PC-3 (cell line): ENCODE data around the gene FUT3. TPM values are rescaled to one million over a fixed set of nuclear protein-coding genes. Genes with fewer than 3 reads are reported as not detected.
A peak's percentile ranks its signal among the peaks of the same experiment; 100 is the strongest.

Experiments used
- ATAC-seq: fragments of 200-7000 bp; cut with Tn5 transposase; 2 replicates; pipeline ENCODE4 v1.9.1; 2020; ENCODE audit warnings: mild to moderate bottlenecking, moderate library complexity
- BruUV-seq: library from RNA; stranded (reverse); fragments of 400-500 nt; replicated peaks from 2 replicates; lab custom pipeline; 2021; lab: Mats Ljungman, UMichigan
- CTCF ChIA-PET: fragments of 300-600 bp; sonication (Branson Sonifier 250); formaldehyde crosslinking; loops from one replicate; lab custom pipeline; 2022; ENCODE audit warnings: antibody characterized with exemption; lab: Charles Lee
- POLR2A ChIA-PET: fragments of 300-600 bp; sonication (Branson Sonifier 250); formaldehyde crosslinking; loops from one replicate; lab custom pipeline; 2022; ENCODE audit warnings: antibody characterized with exemption; ENCODE audit not compliant: unreplicated experiment; lab: Charles Lee
- DNase-seq: peaks from one replicate; pipeline ENCODE4 v3.0.0-alpha.2; 2015
- H2AFZ ChIP-seq: fragments of 300-600 bp; sonication (generic); 2 replicates; pipeline ENCODE4 v1.6.0; 2016; ENCODE audit warnings: antibody characterized with exemption, low read length
- H3F3A ChIP-seq: fragments of 300-600 bp; sonication (generic); one replicate; pipeline ENCODE4 v1.6.0; 2017; ENCODE audit warnings: antibody characterized with exemption, low read length, control low read depth, mild to moderate bottlenecking; ENCODE audit not compliant: unreplicated experiment
- H3K27ac ChIP-seq: fragments of 300-600 bp; sonication (generic); 2 replicates; pipeline ENCODE4 v1.5.1; 2016; ENCODE audit warnings: mild to moderate bottlenecking, low read length
- H3K27me3 ChIP-seq: fragments of 300-600 bp; sonication (generic); 2 replicates; pipeline ENCODE4 v1.6.1; 2016; ENCODE audit warnings: low read length, mixed read lengths
- H3K36me3 ChIP-seq: fragments of 300-600 bp; sonication (generic); 2 replicates; pipeline ENCODE4 v1.6.1; 2016; ENCODE audit warnings: low read depth, mixed run types, low read length, mixed read lengths
- H3K4me1 ChIP-seq: fragments of 300-600 bp; sonication (generic); 2 replicates; pipeline ENCODE4 v1.5.1; 2016; ENCODE audit warnings: low read length; ENCODE audit not compliant: insufficient read depth
- H3K4me2 ChIP-seq: fragments of 300-600 bp; sonication (generic); 2 replicates; pipeline ENCODE4 v1.6.0; 2016; ENCODE audit warnings: low read length
- H3K4me3 ChIP-seq: fragments of 300-600 bp; sonication (generic); 2 replicates; pipeline ENCODE4 v1.5.1; 2016; ENCODE audit warnings: mild to moderate bottlenecking, low read length, mixed read lengths
- H3K79me2 ChIP-seq: fragments of 300-600 bp; sonication (generic); 2 replicates; pipeline ENCODE4 v1.6.1; 2017; ENCODE audit warnings: low read length, mixed read lengths
- H3K9ac ChIP-seq: fragments of 300-600 bp; sonication (generic); 2 replicates; pipeline ENCODE4 v1.6.0; 2016; ENCODE audit warnings: mild to moderate bottlenecking, low read length
- H3K9me2 ChIP-seq: fragments of 300-600 bp; sonication (generic); replicated peaks from 2 replicates; pipeline ENCODE4 v1.6.1; 2016; ENCODE audit warnings: mixed run types, low read length, mixed read lengths
- H3K9me3 ChIP-seq: fragments of 300-600 bp; sonication (generic); 2 replicates; pipeline ENCODE4 v1.6.1; 2016; ENCODE audit warnings: low read length, mixed read lengths
- H4K20me1 ChIP-seq: fragments of 300-600 bp; sonication (generic); 2 replicates; pipeline ENCODE4 v1.6.1; 2016; ENCODE audit warnings: low read length, mixed read lengths
- EZH2 ChIP-seq: fragments of 300-600 bp; sonication (generic); IDR thresholded peaks from one replicate; pipeline ENCODE4 v1.6.1; 2017; ENCODE audit warnings: antibody characterized with exemption, mild to moderate bottlenecking, low read length; ENCODE audit not compliant: unreplicated experiment
- EZH2phosphoT487 ChIP-seq: fragments of 300-600 bp; sonication (generic); IDR thresholded peaks from 2 replicates; pipeline ENCODE4 v1.6.1; 2018; ENCODE audit warnings: mild to moderate bottlenecking, antibody characterized with exemption, low read length, borderline replicate concordance
- intact Hi-C: fragments of 100-400 bp; cut with micrococcal nuclease; formaldehyde crosslinking; loops from 2 replicates; pipeline ENCODE4 v1.9.0; 2023
- total RNA-seq: library from RNA; depleted of rRNA; stranded (reverse); fragments of >200 nt; gene quantifications from 2 replicates; pipeline ENCODE4 v1.2.3, GENCODE V29; 2014
- TF ChIP-seq, protein P1 (sequence below): fragments of 300-600 bp; sonication (generic); conservative IDR thresholded peaks from 2 replicates; pipeline ENCODE4 v1.5.1; 2017; ENCODE audit warnings: antibody characterized with exemption, low read depth, mild to moderate bottlenecking, low read length

FUT3 gene
- total RNA-seq, 1 experiment from 2014 or later = 7.7 TPM

DNA sequence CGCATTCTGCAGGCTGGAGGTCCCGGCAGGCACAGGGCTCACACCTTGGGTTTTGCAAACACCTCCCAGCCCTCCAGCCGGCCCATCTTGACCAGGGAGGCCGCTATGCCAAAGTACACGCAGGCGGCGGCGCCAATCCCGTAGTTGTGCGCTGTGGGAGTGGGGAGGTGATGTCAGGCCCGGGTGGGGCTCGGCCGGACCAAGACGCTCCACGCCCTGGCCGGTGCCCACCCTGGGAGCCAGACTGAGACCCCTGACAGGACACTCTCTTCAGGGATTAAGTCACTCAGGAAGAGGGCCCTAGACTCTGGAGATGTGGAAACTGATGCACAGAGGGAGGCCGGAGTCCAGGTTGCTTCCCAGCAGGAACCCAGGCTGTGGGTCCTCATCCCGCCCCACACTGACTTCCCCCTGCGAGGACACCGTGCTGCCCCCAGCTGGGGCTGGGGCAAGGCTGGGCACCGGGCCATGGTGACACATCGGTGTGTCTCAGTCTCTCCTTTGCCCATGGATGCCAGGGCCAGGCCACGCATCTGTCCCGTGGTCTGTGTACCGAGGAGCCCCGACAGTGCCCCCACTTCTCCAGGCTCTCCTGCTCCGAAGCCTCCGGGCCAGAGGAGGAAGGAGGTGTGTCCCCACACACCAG is 43.6 kb upstream of the FUT3 start:
- TF ChIP-seq, protein P1, sequence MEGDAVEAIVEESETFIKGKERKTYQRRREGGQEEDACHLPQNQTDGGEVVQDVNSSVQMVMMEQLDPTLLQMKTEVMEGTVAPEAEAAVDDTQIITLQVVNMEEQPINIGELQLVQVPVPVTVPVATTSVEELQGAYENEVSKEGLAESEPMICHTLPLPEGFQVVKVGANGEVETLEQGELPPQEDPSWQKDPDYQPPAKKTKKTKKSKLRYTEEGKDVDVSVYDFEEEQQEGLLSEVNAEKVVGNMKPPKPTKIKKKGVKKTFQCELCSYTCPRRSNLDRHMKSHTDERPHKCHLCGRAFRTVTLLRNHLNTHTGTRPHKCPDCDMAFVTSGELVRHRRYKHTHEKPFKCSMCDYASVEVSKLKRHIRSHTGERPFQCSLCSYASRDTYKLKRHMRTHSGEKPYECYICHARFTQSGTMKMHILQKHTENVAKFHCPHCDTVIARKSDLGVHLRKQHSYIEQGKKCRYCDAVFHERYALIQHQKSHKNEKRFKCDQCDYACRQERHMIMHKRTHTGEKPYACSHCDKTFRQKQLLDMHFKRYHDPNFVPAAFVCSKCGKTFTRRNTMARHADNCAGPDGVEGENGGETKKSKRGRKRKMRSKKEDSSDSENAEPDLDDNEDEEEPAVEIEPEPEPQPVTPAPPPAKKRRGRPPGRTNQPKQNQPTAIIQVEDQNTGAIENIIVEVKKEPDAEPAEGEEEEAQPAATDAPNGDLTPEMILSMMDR = no peak
- no peak for TF ChIP-seq EZH2
- Histone ChIP-seq H3K4me2 (no peak overlapping the region), H3K9me3 (no peaks in the 10 kb centered on the region), H4K20me1 (peaks cover 12% of the 10 kb centered on the region; the same call in 1 of the 2 replicates), H3K36me3 (peaks cover 8% of the 10 kb centered on the region; the same call in 1 of the 2 replicates), H3K4me1 (no peaks in the 10 kb centered on the region), H3K79me2 (peaks cover 21% of the 10 kb centered on the region), H3K27me3 (no peaks in the 10 kb centered on the region), H2AFZ (no peak overlapping the region), H3K9ac (no peak overlapping the region), H3K27ac (no peak overlapping the region), H3K9me2 (no peaks in the 10 kb centered on the region), H3F3A (no peaks in the 10 kb centered on the region), H3K4me3 (no peak overlapping the region)
- ChIA-PET CTCF (no interaction called here), POLR2A (no interaction called here)
- ATAC-seq = no peak
- intact Hi-C loops = loop anchor here (5.0 kb wide), 1 partner anchor 73 kb away; no protein-coding TSS in a partner anchor
- no TSS peak for BruUV-seq
- no peak for DNase-seq

DNA sequence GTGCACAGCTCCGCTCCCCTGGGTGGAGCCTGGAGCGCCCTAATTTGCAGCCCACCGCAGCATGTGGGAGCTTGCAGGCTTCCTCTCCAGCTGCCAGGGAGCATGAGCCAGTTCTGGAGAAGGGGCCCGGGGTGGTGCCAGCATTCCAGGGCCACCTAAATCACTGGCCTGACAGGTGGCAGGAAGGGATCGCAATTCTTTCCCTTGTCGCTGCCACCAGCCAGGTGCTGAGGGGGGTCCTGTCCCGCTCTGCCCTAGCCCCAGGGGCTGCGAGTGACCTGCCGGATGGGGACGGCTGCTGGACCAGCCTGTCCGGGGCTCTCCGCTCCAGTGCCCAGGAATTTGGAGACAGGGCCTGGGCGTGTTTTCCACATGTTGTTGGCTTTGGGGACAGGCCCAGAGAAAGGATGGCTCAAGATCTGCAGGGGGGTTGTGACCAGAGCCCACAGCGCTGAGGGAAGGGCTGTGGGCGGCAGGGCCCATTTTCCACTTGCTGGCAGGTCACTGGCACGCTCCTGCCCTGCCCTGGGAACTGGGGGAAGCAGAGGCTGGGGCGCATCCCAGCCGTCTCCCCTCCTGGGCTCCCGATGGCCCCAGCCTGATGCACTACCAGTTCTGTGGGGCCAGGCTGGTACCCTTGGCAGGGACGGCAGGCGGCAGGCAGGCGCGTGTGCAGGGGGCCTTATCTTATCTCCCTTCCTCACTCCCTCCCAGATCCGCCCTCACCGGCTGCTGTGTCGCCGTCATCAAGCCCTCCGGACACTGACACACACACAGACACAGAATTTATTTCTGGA is 42.9 kb upstream of the FUT3 start:
- Histone ChIP-seq H3K9ac (no peak overlapping the region), H3K27ac (no peak overlapping the region), H3F3A (no peaks in the 10 kb centered on the region), H3K4me2 (no peak overlapping the region), H3K79me2 (peaks cover 17% of the 10 kb centered on the region), H2AFZ (no peak overlapping the region), H3K9me3 (no peaks in the 10 kb centered on the region), H3K4me1 (no peaks in the 10 kb centered on the region), H3K27me3 (0 out of 2 replicates have a peak, but pooled peaks cover 4% of the 10 kb centered on the region), H4K20me1 (peaks cover 10% of the 10 kb centered on the region; the same call in 1 of the 2 replicates), H3K9me2 (no peaks in the 10 kb centered on the region), H3K4me3 (no peak overlapping the region), H3K36me3 (peaks cover 6% of the 10 kb centered on the region; the same call in 1 of the 2 replicates)
- intact Hi-C loops = loop anchor here (2.0 to 5.0 kb wide), 2 partner anchors 72 to 89 kb away; partner anchors contain the start of gene NRTN
- DNase-seq (no peak), ATAC-seq (no peak)
- TF ChIP-seq, protein P1 = no peak
- TF ChIP-seq EZH2phosphoT487 (no peak), EZH2 (no peak)
- ChIA-PET POLR2A (no interaction called here), CTCF (no interaction called here)
- TSS peak; percentile 6 for BruUV-seq
